GM23338 (cell line): ENCODE data around the gene NT5DC3.

Source experiments
- CREB1 ChIP-seq: fragments of 250-450 bp; sonication (Bioruptor Pico); IDR thresholded peaks from 2 replicates; pipeline ENCODE4 v1.5.0; 2020; ENCODE audit warnings: low read depth, mild to moderate bottlenecking, moderate library complexity
- EZH2 ChIP-seq: fragments of 200-600 bp; sonication (generic); IDR thresholded peaks from one replicate; pipeline ENCODE4 v1.8.0; 2017; ENCODE audit warnings: antibody characterized with exemption, mild to moderate bottlenecking, low read depth; ENCODE audit not compliant: unreplicated experiment
- TF ChIP-seq, protein P1 (sequence below), 2 experiments: fragments of 200-600 bp in 1 of 2; sonication (generic) in 1 of 2; conservative IDR thresholded peaks; 2 replicates each; pipeline versions ENCODE4 v1.5.1 to v1.6.1; 2016 to 2017; ENCODE audit warnings: antibody characterized with exemption in 2 of 2, low read depth in 2 of 2, mild to moderate bottlenecking in 2 of 2, moderate library complexity in 1 of 2

- no peak for TF ChIP-seq EZH2
- TF ChIP-seq, protein P1, sequence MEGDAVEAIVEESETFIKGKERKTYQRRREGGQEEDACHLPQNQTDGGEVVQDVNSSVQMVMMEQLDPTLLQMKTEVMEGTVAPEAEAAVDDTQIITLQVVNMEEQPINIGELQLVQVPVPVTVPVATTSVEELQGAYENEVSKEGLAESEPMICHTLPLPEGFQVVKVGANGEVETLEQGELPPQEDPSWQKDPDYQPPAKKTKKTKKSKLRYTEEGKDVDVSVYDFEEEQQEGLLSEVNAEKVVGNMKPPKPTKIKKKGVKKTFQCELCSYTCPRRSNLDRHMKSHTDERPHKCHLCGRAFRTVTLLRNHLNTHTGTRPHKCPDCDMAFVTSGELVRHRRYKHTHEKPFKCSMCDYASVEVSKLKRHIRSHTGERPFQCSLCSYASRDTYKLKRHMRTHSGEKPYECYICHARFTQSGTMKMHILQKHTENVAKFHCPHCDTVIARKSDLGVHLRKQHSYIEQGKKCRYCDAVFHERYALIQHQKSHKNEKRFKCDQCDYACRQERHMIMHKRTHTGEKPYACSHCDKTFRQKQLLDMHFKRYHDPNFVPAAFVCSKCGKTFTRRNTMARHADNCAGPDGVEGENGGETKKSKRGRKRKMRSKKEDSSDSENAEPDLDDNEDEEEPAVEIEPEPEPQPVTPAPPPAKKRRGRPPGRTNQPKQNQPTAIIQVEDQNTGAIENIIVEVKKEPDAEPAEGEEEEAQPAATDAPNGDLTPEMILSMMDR (conservative IDR thresholded peaks at IDR 0.05; ENCODE audit: low read depth in 2 of 2): no peak
- no peak for TF ChIP-seq CREB1 (CRISPR knock-in tag)
These were observed 97.2 kb downstream of the NT5DC3 start for GRCh38 chr12:103743788-103744187.
